Muscle layer of duodenum (tissue), 2 donors: ENCODE measurements around the gene TP73.

ENCODE experiments used
- H3K27ac ChIP-seq: one replicate; pipeline ENCODE4 v1.7.0; 2013; ENCODE audit warnings: mild to moderate bottlenecking, low read length
- H3K27me3 ChIP-seq: one replicate; pipeline ENCODE4 v1.7.0; 2013; ENCODE audit warnings: low read depth, mild to moderate bottlenecking, control low read depth, low read length
- H3K36me3 ChIP-seq, 2 donors: one replicate each; pipeline ENCODE4 v1.7.0; 2013; ENCODE audit warnings: low read length in 2 of 2, control low read depth in 1 of 2, mild to moderate bottlenecking in 1 of 2; ENCODE audit not compliant: insufficient read depth in 2 of 2, control insufficient read depth in 1 of 2
- H3K4me1 ChIP-seq, 2 donors: one replicate each; pipeline ENCODE4 v1.7.0; 2013; ENCODE audit warnings: low read length in 2 of 2, mild to moderate bottlenecking in 2 of 2, control low read depth in 1 of 2, moderate library complexity in 1 of 2; ENCODE audit not compliant: insufficient read depth in 2 of 2, control insufficient read depth in 1 of 2
- H3K4me3 ChIP-seq, 2 donors: one replicate each; pipeline ENCODE4 v1.7.0; 2013; ENCODE audit warnings: low read length in 2 of 2, low read depth in 1 of 2, mild to moderate bottlenecking in 1 of 2
- H3K9me3 ChIP-seq, 2 donors: one replicate each; pipeline ENCODE4 v1.7.0; 2013; ENCODE audit warnings: low read length in 2 of 2, control low read depth in 1 of 2, mild to moderate bottlenecking in 1 of 2; ENCODE audit not compliant: control insufficient read depth in 1 of 2
- donor health status: healthy.

The TP73 gene

GRCh38 chr1:3660704-3661103, 8.4 kb downstream of the TP73 start:
- Histone ChIP-seq H3K36me3 (no peaks in the 10 kb centered on the region), H3K9me3 (no peaks in the 10 kb centered on the region), H3K27ac (no peak overlapping the region), H3K27me3 (no peaks in the 10 kb centered on the region), H3K4me3 (no peak overlapping the region), H3K4me1 (no peaks in the 10 kb centered on the region)

GRCh38 chr1:3661631-3662030, 9.3 kb downstream of the TP73 start:
- Histone ChIP-seq H3K4me1 (no peaks in the 10 kb centered on the region), H3K36me3 (no peaks in the 10 kb centered on the region), H3K4me3 (no peak overlapping the region), H3K27ac (no peak overlapping the region), H3K9me3 (no peaks in the 10 kb centered on the region), H3K27me3 (no peaks in the 10 kb centered on the region)

- Histone ChIP-seq H3K9me3 (no peaks in the 10 kb centered on the region), H3K4me1 (no peaks in the 10 kb centered on the region), H3K27me3 (no peaks in the 10 kb centered on the region), H3K4me3 (no peak overlapping the region), H3K36me3 (no peaks in the 10 kb centered on the region), H3K27ac (no peak overlapping the region)
Observed at GRCh38 chr1:3662080-3662671, 9.9 kb downstream of the TP73 start.

- no peak overlapping the region for H3K4me3 ChIP-seq
- no peaks in the 10 kb centered on the region for H3K27me3 ChIP-seq
- no peaks in the 10 kb centered on the region for H3K9me3 ChIP-seq
- H3K27ac ChIP-seq = no peak overlapping the region
- H3K4me1 ChIP-seq = no peaks in the 10 kb centered on the region
- H3K36me3 ChIP-seq = no peaks in the 10 kb centered on the region
Observed at GRCh38 chr1:3663999-3664699, 11.8 kb downstream of the TP73 start.

- H3K27me3 ChIP-seq = no peaks in the 10 kb centered on the region
- no peaks in the 10 kb centered on the region for H3K4me1 ChIP-seq
- no peak overlapping the region for H3K27ac ChIP-seq
- no peaks in the 10 kb centered on the region for H3K36me3 ChIP-seq
- H3K9me3 ChIP-seq = no peaks in the 10 kb centered on the region
- H3K4me3 ChIP-seq = no peak overlapping the region
Observed at GRCh38 chr1:3664700-3665375, 12.5 kb downstream of the TP73 start.

- H3K27me3 ChIP-seq = no peaks in the 10 kb centered on the region
Observed at GRCh38 chr1:3668148-3668547, 15.8 kb downstream of the TP73 start.

GRCh38 chr1:3668585-3669300, 16.4 kb downstream of the TP73 start:
- H3K9me3 ChIP-seq = no peaks in the 10 kb centered on the region
- no peak overlapping the region for H3K4me3 ChIP-seq
- H3K36me3 ChIP-seq = no peaks in the 10 kb centered on the region
- no peaks in the 10 kb centered on the region for H3K4me1 ChIP-seq
- no peaks in the 10 kb centered on the region for H3K27me3 ChIP-seq
- no peak overlapping the region for H3K27ac ChIP-seq

More at GRCh38 chr1:3668148-3668547, 15.8 kb downstream of the TP73 start:
- H3K4me1 ChIP-seq = no peaks in the 10 kb centered on the region
- no peak overlapping the region for H3K4me3 ChIP-seq
- H3K27ac ChIP-seq = no peak overlapping the region
- no peaks in the 10 kb centered on the region for H3K9me3 ChIP-seq
- H3K36me3 ChIP-seq = no peaks in the 10 kb centered on the region

GRCh38 chr1:3669421-3669821, 17.1 kb downstream of the TP73 start:
- Histone ChIP-seq H3K27ac (no peak overlapping the region), H3K4me1 (no peaks in the 10 kb centered on the region), H3K36me3 (no peaks in the 10 kb centered on the region), H3K9me3 (no peaks in the 10 kb centered on the region), H3K4me3 (no peak overlapping the region), H3K27me3 (no peaks in the 10 kb centered on the region)

- no peaks in the 10 kb centered on the region for H3K9me3 ChIP-seq
- no peak overlapping the region for H3K4me3 ChIP-seq
- no peaks in the 10 kb centered on the region for H3K4me1 ChIP-seq
- H3K27me3 ChIP-seq = no peaks in the 10 kb centered on the region
- no peak overlapping the region for H3K27ac ChIP-seq
- no peaks in the 10 kb centered on the region for H3K36me3 ChIP-seq
Observed at GRCh38 chr1:3669971-3670431, 17.7 kb downstream of the TP73 start.

GRCh38 chr1:3670823-3671265, 18.5 kb downstream of the TP73 start:
- Histone ChIP-seq H3K4me3 (no peak overlapping the region), H3K4me1 (no peaks in the 10 kb centered on the region), H3K27ac (no peak overlapping the region), H3K9me3 (no peaks in the 10 kb centered on the region), H3K36me3 (no peaks in the 10 kb centered on the region), H3K27me3 (no peaks in the 10 kb centered on the region)
